SK-N-SH treated with all-trans-retinoic acid at 6 μM for 48 hours (cell line): Measurements from ENCODE around the gene TNS4.

Source experiments
- ATAC-seq: fragments of 200-7000 bp; cut with Tn5 transposase; 3 replicates; pipeline ENCODE4 v1.9.1; 2020; ENCODE audit warnings: mild to moderate bottlenecking, moderate library complexity
- ARNTL ChIP-seq: fragments of 450-650 bp; formaldehyde crosslinking; IDR thresholded peaks from 2 replicates; pipeline ENCODE4 v1.5.0; 2020; ENCODE audit warnings: low read depth, mild to moderate bottlenecking, moderate library complexity, borderline replicate concordance
- BACH2 ChIP-seq: fragments of 250-450 bp; sonication (Bioruptor Pico); IDR thresholded peaks from 2 replicates; pipeline ENCODE4 v1.9.0; 2021; ENCODE audit warnings: mild to moderate bottlenecking, borderline replicate concordance
- CSDC2 ChIP-seq: fragments of 250-450 bp; sonication (Bioruptor Pico); IDR thresholded peaks from 2 replicates; pipeline ENCODE4 v1.5.0; 2020; ENCODE audit warnings: mild to moderate bottlenecking, moderate library complexity
- GLIS3 ChIP-seq: fragments of 250-450 bp; sonication (Bioruptor Pico); IDR thresholded peaks from 2 replicates; pipeline ENCODE4 v1.5.0; 2020; ENCODE audit warnings: mild to moderate bottlenecking, moderate library complexity
- ISL1 ChIP-seq: fragments of 250-450 bp; sonication (Bioruptor Pico); IDR thresholded peaks from 2 replicates; pipeline ENCODE4 v2.1.2; 2022; ENCODE audit warnings: mild to moderate bottlenecking, moderate library complexity
- OSR1 ChIP-seq: fragments of 250-450 bp; sonication (Bioruptor Pico); IDR thresholded peaks from 2 replicates; pipeline ENCODE4 v1.8.0; 2022; ENCODE audit warnings: moderate library complexity, mild to moderate bottlenecking, inconsistent platforms
- PPARA ChIP-seq: fragments of 250-450 bp; sonication (Bioruptor Pico); IDR thresholded peaks from 2 replicates; pipeline ENCODE4 v1.5.0; 2020; ENCODE audit warnings: mild to moderate bottlenecking, borderline replicate concordance
- RARB ChIP-seq: fragments of 250-450 bp; sonication (Bioruptor Pico); IDR thresholded peaks from 2 replicates; pipeline ENCODE4 v1.8.0; 2021; ENCODE audit warnings: mild to moderate bottlenecking, moderate library complexity
- SNAI2 ChIP-seq: fragments of 250-450 bp; sonication (Bioruptor Pico); IDR thresholded peaks from 2 replicates; pipeline ENCODE4 v1.5.0; 2020; ENCODE audit warnings: mild to moderate bottlenecking, moderate library complexity
- TCF4 ChIP-seq: fragments of 250-450 bp; sonication (Bioruptor Pico); IDR thresholded peaks from 2 replicates; pipeline ENCODE4 v1.8.0; 2021; ENCODE audit warnings: mild to moderate bottlenecking, moderate library complexity, borderline replicate concordance
- TOX ChIP-seq: fragments of 250-450 bp; sonication (Bioruptor Pico); IDR thresholded peaks from 2 replicates; pipeline ENCODE4 v1.8.0; 2021; ENCODE audit warnings: mild to moderate bottlenecking, moderate library complexity, borderline replicate concordance
- ZFP3 ChIP-seq: fragments of 250-450 bp; sonication (Bioruptor Pico); IDR thresholded peaks from 2 replicates; pipeline ENCODE4 v1.5.0; 2020; ENCODE audit warnings: mild to moderate bottlenecking, moderate library complexity
- ZFP30 ChIP-seq: fragments of 450-650 bp; formaldehyde crosslinking; IDR thresholded peaks from 2 replicates; pipeline ENCODE4 v1.5.0; 2022; ENCODE audit warnings: mild to moderate bottlenecking, moderate library complexity
- ZNF565 ChIP-seq: fragments of 450-650 bp; formaldehyde crosslinking; conservative IDR thresholded peaks from 2 replicates; pipeline ENCODE4 v1.5.0; 2020; ENCODE audit warnings: low read depth, mild to moderate bottlenecking, moderate library complexity
- ZNF70 ChIP-seq: fragments of 450-650 bp; formaldehyde crosslinking; IDR thresholded peaks from 2 replicates; pipeline ENCODE4 v1.5.0; 2020; ENCODE audit warnings: mild to moderate bottlenecking, moderate library complexity
- ZNF8 ChIP-seq: fragments of 450-650 bp; formaldehyde crosslinking; IDR thresholded peaks from 2 replicates; pipeline ENCODE4 v1.5.0; 2020; ENCODE audit warnings: mild to moderate bottlenecking, moderate library complexity
- TF ChIP-seq, protein P1 (sequence below): fragments of 250-450 bp; sonication (Bioruptor Pico); IDR thresholded peaks from 2 replicates; pipeline ENCODE4 v1.5.1; 2021; ENCODE audit warnings: mild to moderate bottlenecking, moderate library complexity
- TF ChIP-seq, protein P2 (sequence below): fragments of 250-450 bp; sonication (Bioruptor Pico); IDR thresholded peaks from 2 replicates; pipeline ENCODE4 v1.8.0; 2020; ENCODE audit warnings: mild to moderate bottlenecking, moderate library complexity, borderline replicate concordance
- TF ChIP-seq, protein P3 (sequence below): fragments of 250-450 bp; sonication (Bioruptor Pico); IDR thresholded peaks from 2 replicates; pipeline ENCODE4 v1.8.0; 2021; ENCODE audit warnings: low read depth, mild to moderate bottlenecking, moderate library complexity, borderline replicate concordance
- TF ChIP-seq, protein P4 (sequence below): fragments of 250-450 bp; sonication (Bioruptor Pico); IDR thresholded peaks from 2 replicates; pipeline ENCODE4 v1.5.0; 2020; ENCODE audit warnings: mild to moderate bottlenecking, moderate library complexity

The TNS4 gene, protein sequence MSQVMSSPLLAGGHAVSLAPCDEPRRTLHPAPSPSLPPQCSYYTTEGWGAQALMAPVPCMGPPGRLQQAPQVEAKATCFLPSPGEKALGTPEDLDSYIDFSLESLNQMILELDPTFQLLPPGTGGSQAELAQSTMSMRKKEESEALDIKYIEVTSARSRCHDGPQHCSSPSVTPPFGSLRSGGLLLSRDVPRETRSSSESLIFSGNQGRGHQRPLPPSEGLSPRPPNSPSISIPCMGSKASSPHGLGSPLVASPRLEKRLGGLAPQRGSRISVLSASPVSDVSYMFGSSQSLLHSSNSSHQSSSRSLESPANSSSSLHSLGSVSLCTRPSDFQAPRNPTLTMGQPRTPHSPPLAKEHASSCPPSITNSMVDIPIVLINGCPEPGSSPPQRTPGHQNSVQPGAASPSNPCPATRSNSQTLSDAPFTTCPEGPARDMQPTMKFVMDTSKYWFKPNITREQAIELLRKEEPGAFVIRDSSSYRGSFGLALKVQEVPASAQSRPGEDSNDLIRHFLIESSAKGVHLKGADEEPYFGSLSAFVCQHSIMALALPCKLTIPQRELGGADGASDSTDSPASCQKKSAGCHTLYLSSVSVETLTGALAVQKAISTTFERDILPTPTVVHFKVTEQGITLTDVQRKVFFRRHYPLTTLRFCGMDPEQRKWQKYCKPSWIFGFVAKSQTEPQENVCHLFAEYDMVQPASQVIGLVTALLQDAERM

DNA sequence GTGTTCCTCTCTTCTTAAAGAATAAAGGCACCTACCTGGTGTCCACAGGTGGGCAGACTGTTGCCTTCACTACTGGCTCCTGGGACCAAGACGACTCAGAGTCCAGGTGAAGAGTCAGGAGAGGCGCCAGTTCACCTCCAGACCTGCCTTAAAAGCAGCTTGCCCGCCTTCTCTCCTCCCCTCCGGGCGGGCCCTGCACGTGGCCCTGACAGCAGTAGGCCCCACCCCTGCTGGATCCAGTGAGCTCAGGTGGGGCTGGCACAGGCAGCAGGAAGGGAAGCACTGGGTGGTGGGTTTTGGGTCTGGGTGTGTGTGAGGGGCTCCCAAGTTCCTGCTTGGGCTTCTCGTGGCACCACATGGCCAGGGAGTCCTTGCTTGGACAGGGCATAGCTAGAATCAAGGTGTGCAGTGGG is at the start of gene TNS4:
Gene TNS4 (minus strand): TSS at position 125 of the 413 bp plus-strand sequence. CDS start 5,198 bp downstream, outside the sequence.
- no peak for TF ChIP-seq CSDC2 (CRISPR knock-in tag)
- no peak for TF ChIP-seq TOX
- no peak for TF ChIP-seq ZFP3
- no peak for TF ChIP-seq SNAI2 (CRISPR knock-in tag)
- TF ChIP-seq, protein P1, sequence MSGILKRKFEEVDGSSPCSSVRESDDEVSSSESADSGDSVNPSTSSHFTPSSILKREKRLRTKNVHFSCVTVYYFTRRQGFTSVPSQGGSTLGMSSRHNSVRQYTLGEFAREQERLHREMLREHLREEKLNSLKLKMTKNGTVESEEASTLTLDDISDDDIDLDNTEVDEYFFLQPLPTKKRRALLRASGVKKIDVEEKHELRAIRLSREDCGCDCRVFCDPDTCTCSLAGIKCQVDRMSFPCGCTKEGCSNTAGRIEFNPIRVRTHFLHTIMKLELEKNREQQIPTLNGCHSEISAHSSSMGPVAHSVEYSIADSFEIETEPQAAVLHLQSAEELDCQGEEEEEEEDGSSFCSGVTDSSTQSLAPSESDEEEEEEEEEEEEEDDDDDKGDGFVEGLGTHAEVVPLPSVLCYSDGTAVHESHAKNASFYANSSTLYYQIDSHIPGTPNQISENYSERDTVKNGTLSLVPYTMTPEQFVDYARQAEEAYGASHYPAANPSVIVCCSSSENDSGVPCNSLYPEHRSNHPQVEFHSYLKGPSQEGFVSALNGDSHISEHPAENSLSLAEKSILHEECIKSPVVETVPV (CRISPR knock-in tag) = no peak
- TF ChIP-seq TCF4 (CRISPR knock-in tag) = no peak
- TF ChIP-seq OSR1 = no peak
- no peak for TF ChIP-seq ARNTL (CRISPR knock-in tag)
- TF ChIP-seq ZNF8 (CRISPR knock-in tag) = no peak
- TF ChIP-seq ZNF70 (CRISPR knock-in tag) = no peak
- TF ChIP-seq PPARA = no peak
- TF ChIP-seq, protein P2, sequence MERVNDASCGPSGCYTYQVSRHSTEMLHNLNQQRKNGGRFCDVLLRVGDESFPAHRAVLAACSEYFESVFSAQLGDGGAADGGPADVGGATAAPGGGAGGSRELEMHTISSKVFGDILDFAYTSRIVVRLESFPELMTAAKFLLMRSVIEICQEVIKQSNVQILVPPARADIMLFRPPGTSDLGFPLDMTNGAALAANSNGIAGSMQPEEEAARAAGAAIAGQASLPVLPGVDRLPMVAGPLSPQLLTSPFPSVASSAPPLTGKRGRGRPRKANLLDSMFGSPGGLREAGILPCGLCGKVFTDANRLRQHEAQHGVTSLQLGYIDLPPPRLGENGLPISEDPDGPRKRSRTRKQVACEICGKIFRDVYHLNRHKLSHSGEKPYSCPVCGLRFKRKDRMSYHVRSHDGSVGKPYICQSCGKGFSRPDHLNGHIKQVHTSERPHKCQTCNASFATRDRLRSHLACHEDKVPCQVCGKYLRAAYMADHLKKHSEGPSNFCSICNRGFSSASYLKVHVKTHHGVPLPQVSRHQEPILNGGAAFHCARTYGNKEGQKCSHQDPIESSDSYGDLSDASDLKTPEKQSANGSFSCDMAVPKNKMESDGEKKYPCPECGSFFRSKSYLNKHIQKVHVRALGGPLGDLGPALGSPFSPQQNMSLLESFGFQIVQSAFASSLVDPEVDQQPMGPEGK (CRISPR knock-in tag) = no peak
- TF ChIP-seq, protein P3, sequence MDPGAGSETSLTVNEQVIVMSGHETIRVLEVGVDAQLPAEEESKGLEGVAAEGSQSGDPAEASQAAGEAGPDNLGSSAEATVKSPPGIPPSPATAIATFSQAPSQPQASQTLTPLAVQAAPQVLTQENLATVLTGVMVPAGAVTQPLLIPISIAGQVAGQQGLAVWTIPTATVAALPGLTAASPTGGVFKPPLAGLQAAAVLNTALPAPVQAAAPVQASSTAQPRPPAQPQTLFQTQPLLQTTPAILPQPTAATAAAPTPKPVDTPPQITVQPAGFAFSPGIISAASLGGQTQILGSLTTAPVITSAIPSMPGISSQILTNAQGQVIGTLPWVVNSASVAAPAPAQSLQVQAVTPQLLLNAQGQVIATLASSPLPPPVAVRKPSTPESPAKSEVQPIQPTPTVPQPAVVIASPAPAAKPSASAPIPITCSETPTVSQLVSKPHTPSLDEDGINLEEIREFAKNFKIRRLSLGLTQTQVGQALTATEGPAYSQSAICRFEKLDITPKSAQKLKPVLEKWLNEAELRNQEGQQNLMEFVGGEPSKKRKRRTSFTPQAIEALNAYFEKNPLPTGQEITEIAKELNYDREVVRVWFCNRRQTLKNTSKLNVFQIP (CRISPR knock-in tag) = no peak
- TF ChIP-seq, all 23 proteins: peak for 0
- ATAC-seq = no peak

DNA sequence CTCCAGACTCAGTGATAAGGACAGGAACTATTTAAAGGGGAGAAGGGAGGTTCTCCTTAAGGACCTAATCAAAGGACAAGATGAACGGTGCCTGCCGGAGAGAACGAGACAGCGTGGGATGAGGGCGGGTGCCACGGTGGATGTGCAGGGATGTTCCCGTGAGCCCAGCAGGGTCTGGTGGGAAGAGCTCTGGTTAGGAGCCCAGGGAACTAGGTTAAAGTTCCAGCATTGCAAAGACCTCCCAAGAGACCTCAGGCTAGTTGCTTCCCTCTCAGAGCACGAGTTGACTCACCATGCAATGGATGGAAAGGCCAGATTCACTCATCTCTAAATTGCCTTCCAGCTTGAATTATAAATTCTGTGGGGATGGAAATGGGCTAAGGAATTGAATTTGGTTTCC is 49.2 kb upstream of the TNS4 start:
- TF ChIP-seq TCF4 (CRISPR knock-in tag) = no peak
- no peak for TF ChIP-seq ARNTL (CRISPR knock-in tag)
- TF ChIP-seq ISL1 (CRISPR knock-in tag) = no peak
- no peak for TF ChIP-seq SNAI2 (CRISPR knock-in tag)
- TF ChIP-seq, protein P4, sequence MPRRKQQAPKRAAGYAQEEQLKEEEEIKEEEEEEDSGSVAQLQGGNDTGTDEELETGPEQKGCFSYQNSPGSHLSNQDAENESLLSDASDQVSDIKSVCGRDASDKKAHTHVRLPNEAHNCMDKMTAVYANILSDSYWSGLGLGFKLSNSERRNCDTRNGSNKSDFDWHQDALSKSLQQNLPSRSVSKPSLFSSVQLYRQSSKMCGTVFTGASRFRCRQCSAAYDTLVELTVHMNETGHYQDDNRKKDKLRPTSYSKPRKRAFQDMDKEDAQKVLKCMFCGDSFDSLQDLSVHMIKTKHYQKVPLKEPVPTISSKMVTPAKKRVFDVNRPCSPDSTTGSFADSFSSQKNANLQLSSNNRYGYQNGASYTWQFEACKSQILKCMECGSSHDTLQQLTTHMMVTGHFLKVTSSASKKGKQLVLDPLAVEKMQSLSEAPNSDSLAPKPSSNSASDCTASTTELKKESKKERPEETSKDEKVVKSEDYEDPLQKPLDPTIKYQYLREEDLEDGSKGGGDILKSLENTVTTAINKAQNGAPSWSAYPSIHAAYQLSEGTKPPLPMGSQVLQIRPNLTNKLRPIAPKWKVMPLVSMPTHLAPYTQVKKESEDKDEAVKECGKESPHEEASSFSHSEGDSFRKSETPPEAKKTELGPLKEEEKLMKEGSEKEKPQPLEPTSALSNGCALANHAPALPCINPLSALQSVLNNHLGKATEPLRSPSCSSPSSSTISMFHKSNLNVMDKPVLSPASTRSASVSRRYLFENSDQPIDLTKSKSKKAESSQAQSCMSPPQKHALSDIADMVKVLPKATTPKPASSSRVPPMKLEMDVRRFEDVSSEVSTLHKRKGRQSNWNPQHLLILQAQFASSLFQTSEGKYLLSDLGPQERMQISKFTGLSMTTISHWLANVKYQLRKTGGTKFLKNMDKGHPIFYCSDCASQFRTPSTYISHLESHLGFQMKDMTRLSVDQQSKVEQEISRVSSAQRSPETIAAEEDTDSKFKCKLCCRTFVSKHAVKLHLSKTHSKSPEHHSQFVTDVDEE (CRISPR knock-in tag) = no peak
- TF ChIP-seq ZFP30 = no peak
- TF ChIP-seq PPARA = no peak
- no peak for TF ChIP-seq BACH2 (CRISPR knock-in tag)
- TF ChIP-seq ZNF8 (CRISPR knock-in tag) = no peak
- TF ChIP-seq, protein P3 (CRISPR knock-in tag) = no peak
- no peak for TF ChIP-seq ZNF70 (CRISPR knock-in tag)
- TF ChIP-seq, protein P1 (CRISPR knock-in tag) = no peak
- TF ChIP-seq CSDC2 (CRISPR knock-in tag) = no peak
- TF ChIP-seq RARB (CRISPR knock-in tag) = no peak
- no peak for TF ChIP-seq OSR1
- TF ChIP-seq GLIS3 = no peak
- no peak for TF ChIP-seq ZNF565 (CRISPR knock-in tag)
- no peak for ATAC-seq
